H1 (cell line): ENCODE measurements around the gene ELAVL2. TPM values are rescaled to one million over a fixed set of nuclear protein-coding genes. Genes with fewer than 3 reads are reported as not detected.
A peak's percentile ranks its signal among the peaks of the same experiment; 100 is the strongest.

Source experiments
- CTCF ChIA-PET: fragments of 300-600 bp; sonication (Branson Sonifier 250); formaldehyde crosslinking; loops from one replicate; lab custom pipeline; 2021; ENCODE audit not compliant: partially characterized antibody; lab: Charles Lee
- POLR2A ChIA-PET: fragments of 300-600 bp; sonication (Branson Sonifier 250); formaldehyde crosslinking; loops from one replicate; lab custom pipeline; 2021; ENCODE audit warnings: inconsistent platforms; ENCODE audit not compliant: partially characterized antibody; lab: Charles Lee
- DNase-seq, 2 experiments: peaks; one replicate each; pipeline versions ENCODE4 v3.0.0 to v3.0.0-alpha.2; 2010 to 2022; ENCODE audit warnings: low spot score in 2 of 2, low read depth in 1 of 2, mixed read lengths in 1 of 2
- FAIRE-seq: peaks from 2 replicates; lab custom pipeline; 2011; peaks lifted over from hg19 to GRCh38; lab: Jason Lieb, UNC
- H2AFZ ChIP-seq: 2 replicates; pipeline ENCODE4 v1.8.1; 2012; ENCODE audit warnings: low read length, inconsistent platforms
- H2AK5ac ChIP-seq: 2 replicates; pipeline ENCODE4 v1.6.1; 2013; ENCODE audit warnings: low read depth, low read length
- H2BK120ac ChIP-seq: replicated peaks from 2 replicates; pipeline ENCODE3; 2013; ENCODE audit warnings: low read depth, low read length, inconsistent platforms
- H2BK12ac ChIP-seq: 2 replicates; pipeline ENCODE4 v1.6.1; 2013; ENCODE audit warnings: low read depth, low read length
- H2BK15ac ChIP-seq: 2 replicates; pipeline ENCODE4 v1.6.1; 2013; ENCODE audit warnings: low read length
- H2BK20ac ChIP-seq: 2 replicates; pipeline ENCODE4 v1.6.1; 2013; ENCODE audit warnings: low read length
- H2BK5ac ChIP-seq: 2 replicates; pipeline ENCODE4 v1.6.1; 2013; ENCODE audit warnings: low read depth, low read length
- H3K14ac ChIP-seq: 2 replicates; pipeline ENCODE4 v1.6.1; 2013; ENCODE audit warnings: inconsistent platforms; ENCODE audit not compliant: insufficient read length
- H3K18ac ChIP-seq: 2 replicates; pipeline ENCODE4 v1.6.1; 2013; ENCODE audit warnings: low read length; ENCODE audit errors: extremely low read depth
- H3K23ac ChIP-seq: 2 replicates; pipeline ENCODE4 v1.6.1; 2013; ENCODE audit warnings: inconsistent platforms; ENCODE audit not compliant: insufficient read length
- H3K23me2 ChIP-seq: 2 replicates; pipeline ENCODE4 v1.6.1; 2013; ENCODE audit warnings: low read depth, low read length
- H3K27ac ChIP-seq: 2 replicates; pipeline ENCODE4 v1.6.1; 2011; ENCODE audit warnings: low read depth, low read length, inconsistent platforms
- H3K27me3 ChIP-seq, 4 experiments: replicated peaks in 1 of 4; 1 replicate in 1 of 4; 2 replicates in 3 of 4; pipeline versions ENCODE4 v1.6.1 to v1.8.1; 2011 to 2013; ENCODE audit warnings: low read length in 3 of 4, mild to moderate bottlenecking in 3 of 4, inconsistent platforms in 2 of 4, mixed read lengths in 2 of 4, moderate library complexity in 1 of 4; ENCODE audit not compliant: control insufficient read depth in 3 of 4, insufficient read depth in 3 of 4; ENCODE audit errors: extremely low read depth in 1 of 4
- H3K36me3 ChIP-seq, 4 experiments: 2 replicates each; pipeline versions ENCODE4 v1.6.1 to v1.8.1; 2011 to 2013; ENCODE audit warnings: mild to moderate bottlenecking in 4 of 4, low read length in 3 of 4, moderate library complexity in 2 of 4, control low read depth in 1 of 4, inconsistent platforms in 1 of 4; ENCODE audit not compliant: insufficient read depth in 4 of 4, control insufficient read depth in 2 of 4
- H3K4ac ChIP-seq: replicated peaks from 2 replicates; pipeline ENCODE3; 2013; ENCODE audit warnings: low read length, low read depth, mixed read lengths, inconsistent platforms; ENCODE audit not compliant: insufficient read length
- H3K4me1 ChIP-seq, 4 experiments: replicated peaks in 1 of 4; 1 replicate in 1 of 4; 2 replicates in 3 of 4; pipeline versions ENCODE4 v1.6.1 to v1.8.1; 2011 to 2013; ENCODE audit warnings: low read length in 3 of 4, inconsistent platforms in 2 of 4, mixed read lengths in 1 of 4; ENCODE audit not compliant: insufficient read depth in 4 of 4, control insufficient read depth in 3 of 4
- H3K4me2 ChIP-seq, 2 experiments: 2 replicates each; pipeline versions ENCODE4 v1.6.1 to v1.8.1; 2011 to 2013; ENCODE audit warnings: low read depth in 2 of 2, low read length in 2 of 2, control low read depth in 1 of 2, inconsistent platforms in 1 of 2, mild to moderate bottlenecking in 1 of 2; ENCODE audit not compliant: insufficient read depth in 1 of 2
- H3K4me3 ChIP-seq, 4 experiments: fragments of 200-600, 300-600 bp in 1 of 4; sonication (generic), shearing (Covaris generic), sonication (Bioruptor Twin) in 1 of 4; 2 replicates each; pipeline versions ENCODE4 v1.5.1 to v1.8.1; 2011 to 2016; ENCODE audit warnings: low read length in 4 of 4, low read depth in 3 of 4, control low read depth in 2 of 4, inconsistent platforms in 2 of 4, mild to moderate bottlenecking in 2 of 4, mixed read lengths in 1 of 4, moderate library complexity in 1 of 4; ENCODE audit not compliant: insufficient read depth in 2 of 4; ENCODE audit errors: extremely low read depth in 1 of 4
- H3K56ac ChIP-seq: replicated peaks from 2 replicates; pipeline ENCODE3; 2013; ENCODE audit warnings: low read depth, mild to moderate bottlenecking, mixed read lengths, low read length, inconsistent platforms; ENCODE audit not compliant: insufficient read length
- H3K79me1 ChIP-seq: 2 replicates; pipeline ENCODE4 v1.6.1; 2013; ENCODE audit warnings: low read depth, low read length, control low read depth
- H3K79me2 ChIP-seq, 2 experiments: 2 replicates each; pipeline versions ENCODE4 v1.6.1 to v1.8.1; 2012 to 2013; ENCODE audit warnings: low read length in 2 of 2, mild to moderate bottlenecking in 2 of 2, inconsistent platforms in 1 of 2; ENCODE audit not compliant: insufficient read depth in 2 of 2, control insufficient read depth in 1 of 2
- H3K9ac ChIP-seq, 4 experiments: replicated peaks in 1 of 4; 1 replicate in 1 of 4; 2 replicates in 3 of 4; pipeline versions ENCODE4 v1.6.1 to v1.8.1; 2011 to 2013; ENCODE audit warnings: low read depth in 3 of 4, low read length in 3 of 4, control low read depth in 2 of 4, mild to moderate bottlenecking in 2 of 4, moderate library complexity in 2 of 4, inconsistent platforms in 1 of 4; ENCODE audit errors: extremely low read depth in 1 of 4
- H3K9me3 ChIP-seq, 2 experiments: 2 replicates each; pipeline versions ENCODE4 v1.6.1 to v1.8.1; 2012 to 2013; ENCODE audit warnings: mild to moderate bottlenecking in 2 of 2, moderate library complexity in 2 of 2, control low read depth in 1 of 2, inconsistent platforms in 1 of 2, low read depth in 1 of 2, low read length in 1 of 2, mixed read lengths in 1 of 2; ENCODE audit not compliant: insufficient read depth in 2 of 2
- H4K20me1 ChIP-seq, 2 experiments: replicated peaks in 1 of 2; 2 replicates each; pipeline versions ENCODE3 to v1.8.1; 2011 to 2013; ENCODE audit warnings: inconsistent platforms in 2 of 2, low read length in 2 of 2, mild to moderate bottlenecking in 1 of 2; ENCODE audit not compliant: insufficient read depth in 2 of 2, control insufficient read depth in 1 of 2
- H4K5ac ChIP-seq: 2 replicates; pipeline ENCODE4 v1.6.1; 2013; ENCODE audit warnings: low read length, low read depth, mixed read lengths, inconsistent platforms; ENCODE audit not compliant: insufficient read length
- H4K8ac ChIP-seq: 2 replicates; pipeline ENCODE4 v1.8.0; 2013; ENCODE audit warnings: mild to moderate bottlenecking, moderate library complexity, low read length, inconsistent platforms; ENCODE audit not compliant: insufficient read depth; ENCODE audit errors: extremely low read depth
- H4K91ac ChIP-seq: replicated peaks from 2 replicates; pipeline ENCODE3; 2013; ENCODE audit warnings: low read length, mixed read lengths, inconsistent platforms; ENCODE audit not compliant: insufficient read length
- ASH2L ChIP-seq: fragments of 200-600, 300-600 bp; sonication (generic); IDR thresholded peaks from one replicate; pipeline ENCODE4 v1.7.1; 2017; ENCODE audit warnings: low read length
- CBX5 ChIP-seq: fragments of 300-800, 300-1000 bp; sonication (generic); IDR thresholded peaks from 2 replicates; pipeline ENCODE4 v1.7.1; 2016; ENCODE audit warnings: antibody characterized with exemption, low read length, low read depth
- CHD2 ChIP-seq: IDR thresholded peaks from 2 replicates; pipeline ENCODE4 v1.6.1; 2012; ENCODE audit warnings: low read length, improper control_type of control experiment
- CTBP2 ChIP-seq: IDR thresholded peaks from 2 replicates; pipeline ENCODE4 v1.7.0; 2011; ENCODE audit warnings: borderline replicate concordance, mild to moderate bottlenecking, moderate library complexity, mixed read lengths, low read length; ENCODE audit not compliant: insufficient read depth, insufficient read length
- GABPA ChIP-seq: IDR thresholded peaks from 2 replicates; pipeline ENCODE4 v1.6.1; 2011; ENCODE audit warnings: mild to moderate bottlenecking, low read length, moderate library complexity, borderline replicate concordance; ENCODE audit not compliant: insufficient read depth
- GTF2F1 ChIP-seq: IDR thresholded peaks from 2 replicates; pipeline ENCODE4 v1.6.1; 2012; ENCODE audit warnings: low read depth, low read length, improper control_type of control experiment, borderline replicate concordance
- HDAC6 ChIP-seq: IDR thresholded peaks from one replicate; pipeline ENCODE4 v1.7.1; 2012; ENCODE audit warnings: low read depth, mild to moderate bottlenecking, inconsistent platforms, low read length, moderate library complexity
- KDM4A ChIP-seq: IDR thresholded peaks from one replicate; pipeline ENCODE4 v1.7.1; 2012; ENCODE audit warnings: low read depth, mild to moderate bottlenecking, moderate library complexity, low read length, inconsistent platforms; ENCODE audit not compliant: severe bottlenecking
- MAFK ChIP-seq: IDR thresholded peaks from 2 replicates; pipeline ENCODE4 v1.6.1; 2012; ENCODE audit warnings: low read depth, mild to moderate bottlenecking, improper control_type of control experiment, low read length
- RAD21 ChIP-seq, 2 experiments: IDR thresholded peaks in 1 of 2; conservative IDR thresholded peaks in 1 of 2; 2 replicates each; pipeline ENCODE4 v1.6.1; 2011; ENCODE audit warnings: low read depth in 2 of 2, low read length in 2 of 2, improper control_type of control experiment in 1 of 2, inconsistent platforms in 1 of 2, mild to moderate bottlenecking in 1 of 2, moderate library complexity in 1 of 2
- SP2 ChIP-seq: IDR thresholded peaks from 2 replicates; pipeline ENCODE4 v1.6.1; 2012; ENCODE audit warnings: mild to moderate bottlenecking, low read length, inconsistent platforms
- WGBS, 2 experiments: shearing (Covaris generic) in 1 of 2; methylation state at CpG; one replicate each; pipeline versions ENCODE4 v1.1.6 to v1.1.7; 2013 to 2015; ENCODE audit warnings: low lambda C conversion rate in 2 of 2, mixed read lengths in 2 of 2, inconsistent platforms in 1 of 2, low coverage in 1 of 2, missing lambda C conversion rate in 1 of 2; ENCODE audit not compliant: insufficient replicate concordance in 2 of 2, insufficient coverage in 1 of 2, insufficient read length in 1 of 2; ENCODE audit errors: extremely low coverage in 1 of 2, missing lambda C conversion rate in 1 of 2; 5-methylcytosine and 5-hydroxymethylcytosine counted together
- polyA plus RNA-seq, 7 experiments: library from polyadenylated mRNA; depleted of rRNA in 3 of 7; stranded (reverse) in 5 of 7; unstranded in 2 of 7; fragments of >200 nt in 5 of 7; fragments of 200-250 nt in 2 of 7; gene quantifications; 1 replicate in 5 of 7; 2 replicates in 1 of 7; 4 replicates in 1 of 7; pipeline versions ENCODE4 v1.2.1 to v1.2.3, GENCODE V29; 2011 to 2013; ENCODE audit warnings: missing spikeins in 2 of 7, mixed read lengths in 2 of 7
- total RNA-seq: library from RNA; stranded (reverse); fragmentation: NEBNext Ultra II Directional; extraction: Animal tissue kit (Norgen Biotek cat#: 25700); gene quantifications from 2 replicates; pipeline ENCODE4 v1.2.1, GENCODE V29; 2021

ELAVL2 gene
- total and polyA plus RNA-seq, 2 of the 8 experiments (the other 6 are each of a cell fraction or from before 2014, with no cell fraction given), result 4.9 to 21.9 TPM

DNA sequence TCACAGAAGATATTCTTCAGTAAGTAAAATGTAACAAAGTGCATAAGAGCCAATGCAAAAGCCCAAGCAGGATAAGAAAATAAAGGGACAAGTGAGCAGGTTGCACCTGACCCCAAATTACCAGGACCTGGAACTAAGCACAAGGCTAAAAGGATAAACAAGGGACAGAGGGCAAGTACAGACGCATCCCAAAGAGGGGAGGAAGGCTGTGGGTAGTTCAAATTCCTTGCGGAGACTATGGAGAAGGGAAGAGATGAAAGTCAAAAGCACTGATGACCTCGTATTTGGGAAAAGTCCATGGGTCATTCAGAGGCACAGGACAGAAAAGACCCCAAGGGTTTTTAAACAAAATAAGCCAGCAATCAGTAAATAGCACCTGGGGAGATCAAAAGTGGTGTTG lies 11.8 kb downstream of the ELAVL2 start:
- Histone ChIP-seq H3K14ac (no peak overlapping the region), H3K27me3 (no peaks in the 10 kb centered on the region), H2BK15ac (no peak overlapping the region), H4K5ac (no peak overlapping the region), H3K9me3 (no peaks in the 10 kb centered on the region), H2BK120ac (no peak overlapping the region), H4K91ac (no peak overlapping the region), H3K23ac (no peak overlapping the region), H2AFZ (no peak overlapping the region), H2BK12ac (no peak overlapping the region), H2BK5ac (no peak overlapping the region; the same call in 1 of the 2 replicates), H3K4ac (no peak overlapping the region), H3K4me2 (peak overlapping the region; percentile 15 to 28; a peak in 2 of 4 replicates), H3K56ac (no peak overlapping the region), H3K23me2 (no peaks in the 10 kb centered on the region), H3K36me3 (no peaks in the 10 kb centered on the region), H3K27ac (no peak overlapping the region), H2AK5ac (no peak overlapping the region), H4K8ac (no peak overlapping the region), H4K20me1 (peaks cover 0 to 10% of the 10 kb centered on the region in 2 experiments), H2BK20ac (no peak overlapping the region), H3K4me3 (no peak overlapping the region), H3K9ac (no peak overlapping the region), H3K79me1 (no peaks in the 10 kb centered on the region; the same call in 1 of the 2 replicates), H3K4me1 (peaks cover 0 to 23% (median 14%) of the 10 kb centered on the region in 4 experiments; a peak in 4 of 7 replicates), H3K18ac (no peak overlapping the region), H3K79me2 (peaks cover 26 to 100% of the 10 kb centered on the region in 2 experiments)
- ChIA-PET CTCF (no interaction called here), POLR2A (interaction anchor here (2.0 kb wide), 1 partner anchor 12 kb away, joined by 9 read pairs; the partner anchor contains the start of gene ELAVL2)
- FAIRE-seq (no peak), DNase-seq (no peak)
- WGBS, 2 experiments, result 14% methylated on average over 3 of the region's 3 CpGs; no CpG with 5 or more reads in 1 of the 2 experiments
- TF ChIP-seq RAD21 (IDR thresholded peaks at IDR 0.05 in 1 of 2, conservative IDR thresholded peaks at IDR 0.05 in 1 of 2; ENCODE audit: low read depth in 2 of 2, low read length in 2 of 2), result no peak
- TF ChIP-seq CBX5, result no peak
- TF ChIP-seq SP2, result no peak
- TF ChIP-seq CTBP2, result no peak
- no peak for TF ChIP-seq KDM4A
- TF ChIP-seq ASH2L, result no peak
- TF ChIP-seq GTF2F1, result no peak
- TF ChIP-seq MAFK, result no peak
- TF ChIP-seq GABPA, result no peak
- no peak for TF ChIP-seq CHD2
- no peak for TF ChIP-seq HDAC6
